ENCODE measurements around the gene GABRG2.

DNA sequence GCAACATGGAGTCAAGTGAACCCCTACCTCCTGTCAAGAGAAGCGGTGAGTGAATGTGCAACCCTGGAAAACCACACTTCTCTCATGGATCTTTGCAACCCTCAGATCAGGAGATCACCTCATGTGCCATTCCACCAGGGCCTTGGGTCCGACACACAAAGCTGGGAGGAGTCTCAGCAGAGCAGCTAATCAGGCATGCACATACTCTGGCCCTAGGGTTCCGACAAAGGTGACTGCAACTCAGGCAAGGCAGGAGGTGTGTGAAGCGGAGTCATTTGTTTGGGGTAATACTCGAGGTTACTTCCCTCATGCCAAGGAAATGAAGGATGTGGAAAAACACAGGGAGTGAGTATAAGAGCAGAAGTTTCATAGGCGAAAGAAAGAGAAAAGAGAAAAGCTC, 96.1 kb downstream of the GABRG2 start:
- TF ChIP-seq, protein P1, sequence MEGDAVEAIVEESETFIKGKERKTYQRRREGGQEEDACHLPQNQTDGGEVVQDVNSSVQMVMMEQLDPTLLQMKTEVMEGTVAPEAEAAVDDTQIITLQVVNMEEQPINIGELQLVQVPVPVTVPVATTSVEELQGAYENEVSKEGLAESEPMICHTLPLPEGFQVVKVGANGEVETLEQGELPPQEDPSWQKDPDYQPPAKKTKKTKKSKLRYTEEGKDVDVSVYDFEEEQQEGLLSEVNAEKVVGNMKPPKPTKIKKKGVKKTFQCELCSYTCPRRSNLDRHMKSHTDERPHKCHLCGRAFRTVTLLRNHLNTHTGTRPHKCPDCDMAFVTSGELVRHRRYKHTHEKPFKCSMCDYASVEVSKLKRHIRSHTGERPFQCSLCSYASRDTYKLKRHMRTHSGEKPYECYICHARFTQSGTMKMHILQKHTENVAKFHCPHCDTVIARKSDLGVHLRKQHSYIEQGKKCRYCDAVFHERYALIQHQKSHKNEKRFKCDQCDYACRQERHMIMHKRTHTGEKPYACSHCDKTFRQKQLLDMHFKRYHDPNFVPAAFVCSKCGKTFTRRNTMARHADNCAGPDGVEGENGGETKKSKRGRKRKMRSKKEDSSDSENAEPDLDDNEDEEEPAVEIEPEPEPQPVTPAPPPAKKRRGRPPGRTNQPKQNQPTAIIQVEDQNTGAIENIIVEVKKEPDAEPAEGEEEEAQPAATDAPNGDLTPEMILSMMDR (IDR thresholded peaks at IDR 0.05; ENCODE audit: poor library complexity, severe bottlenecking), result no peak
- TF ChIP-seq POLR2AphosphoS5 (IDR thresholded peaks at IDR 0.05), result no peak
- no peak for TF ChIP-seq RAD21 (conservative IDR thresholded peaks at IDR 0.05)
- no peak for TF ChIP-seq SMC3 (conservative IDR thresholded peaks at IDR 0.05; ENCODE audit: poor library complexity)
